Peyer's patch (tissue), 4 donors: ENCODE data around the gene HECTD4.

ENCODE experiments used
- CTCF ChIP-seq, 6 experiments: fragments of 450-650 bp in 4 of 6; fragments of 200-600 bp in 2 of 6; sonication (generic) in 1 of 6; IDR thresholded peaks; one replicate each; pipeline ENCODE4 v1.5.1; 2017 to 2019; ENCODE audit warnings: antibody characterized with exemption in 6 of 6, mild to moderate bottlenecking in 3 of 6, moderate library complexity in 1 of 6
- POLR2A ChIP-seq, 2 donors: fragments of 450-650 bp; IDR thresholded peaks; one replicate each; pipeline ENCODE4 v1.5.1; 2017; ENCODE audit warnings: antibody characterized with exemption in 2 of 2, mild to moderate bottlenecking in 2 of 2, moderate library complexity in 2 of 2

- TF ChIP-seq CTCF (IDR thresholded peaks at IDR 0.05) = no peak
- TF ChIP-seq POLR2A (IDR thresholded peaks at IDR 0.05) = no peak
Observed at GRCh38 chr12:112325157-112325556, 57.1 kb downstream of the HECTD4 start.
